ENCODE results near the gene MVB12B.
A peak's percentile ranks its signal among the peaks of the same experiment; 100 is the strongest.

MVB12B gene

GRCh38 chr9:126504977-126505455 is 178.4 kb downstream of the MVB12B start:
- no peak for DNase-seq (ENCODE audit: low read depth in 2 of 2)

- DNase-seq (ENCODE audit: low read depth in 2 of 2): no peak
These were observed 179.2 kb downstream of the MVB12B start for GRCh38 chr9:126505697-126506346.

- DNase-seq (ENCODE audit: low read depth in 2 of 2): no peak
These were observed 180.0 kb downstream of the MVB12B start for GRCh38 chr9:126506361-126507317.

- DNase-seq (ENCODE audit: low read depth in 2 of 2): no peak
These were observed 180.9 kb downstream of the MVB12B start for GRCh38 chr9:126507318-126508109.

GRCh38 chr9:126508171-126508591 is 181.6 kb downstream of the MVB12B start:
- no peak for DNase-seq (ENCODE audit: low read depth in 2 of 2)

GRCh38 chr9:126508928-126509327 is 182.3 kb downstream of the MVB12B start:
- no peak for DNase-seq (ENCODE audit: low read depth in 2 of 2)

GRCh38 chr9:126509718-126510117 is 183.1 kb downstream of the MVB12B start:
- DNase-seq (ENCODE audit: low read depth in 2 of 2): no peak

- no peak for DNase-seq (ENCODE audit: low read depth in 2 of 2)
These were observed 183.9 kb downstream of the MVB12B start for GRCh38 chr9:126510564-126510963.

- DNase-seq (ENCODE audit: low read depth in 2 of 2): no peak
These were observed 184.8 kb downstream of the MVB12B start for GRCh38 chr9:126511411-126511810.

- no peak for DNase-seq (ENCODE audit: low read depth in 2 of 2)
These were observed 186.8 kb downstream of the MVB12B start for GRCh38 chr9:126513159-126514036.

- peak in 1 of 2 donors; percentile 48 for DNase-seq (ENCODE audit: low read depth in 2 of 2)
These were observed 187.6 kb downstream of the MVB12B start for GRCh38 chr9:126514037-126514821.

- DNase-seq (ENCODE audit: low read depth in 2 of 2): no peak
These were observed 188.6 kb downstream of the MVB12B start for GRCh38 chr9:126515001-126515872.

GRCh38 chr9:126515873-126516505 is 189.4 kb downstream of the MVB12B start:
- DNase-seq (ENCODE audit: low read depth in 2 of 2): no peak

- no peak for DNase-seq (ENCODE audit: low read depth in 2 of 2)
These were observed 189.9 kb downstream of the MVB12B start for GRCh38 chr9:126516561-126516935.

GRCh38 chr9:126516936-126517832 is 190.6 kb downstream of the MVB12B start:
- DNase-seq (ENCODE audit: low read depth in 2 of 2): peak in 1 of 2 donors; percentile 27

GRCh38 chr9:126517833-126518356 is 191.3 kb downstream of the MVB12B start:
- no peak for DNase-seq (ENCODE audit: low read depth in 2 of 2)

- no peak for DNase-seq (ENCODE audit: low read depth in 2 of 2)
These were observed 192.1 kb downstream of the MVB12B start for GRCh38 chr9:126518763-126519162.

Measured in stimulated activated CD8-positive, alpha-beta memory T cell treated with anti-CD3 and anti-CD28 coated beads, Interleukin-7, amount 100 ng/mL, for 4 hours (primary cell).